Tibial nerve (tissue), 3 donors: Measurements from ENCODE around the gene FAM184A.

ENCODE experiments used
- EP300 ChIP-seq, 2 donors: sonication (generic); formaldehyde crosslinking; IDR thresholded peaks; one replicate each; pipeline ENCODE4 v1.6.1; 2017; ENCODE audit warnings: antibody characterized with exemption in 2 of 2, mild to moderate bottlenecking in 1 of 2
- POLR2A ChIP-seq, 2 donors: fragments of 450-650 bp; IDR thresholded peaks; one replicate each; pipeline ENCODE4 v1.6.1; 2017; ENCODE audit warnings: antibody characterized with exemption in 2 of 2, mild to moderate bottlenecking in 2 of 2, moderate library complexity in 2 of 2

DNA sequence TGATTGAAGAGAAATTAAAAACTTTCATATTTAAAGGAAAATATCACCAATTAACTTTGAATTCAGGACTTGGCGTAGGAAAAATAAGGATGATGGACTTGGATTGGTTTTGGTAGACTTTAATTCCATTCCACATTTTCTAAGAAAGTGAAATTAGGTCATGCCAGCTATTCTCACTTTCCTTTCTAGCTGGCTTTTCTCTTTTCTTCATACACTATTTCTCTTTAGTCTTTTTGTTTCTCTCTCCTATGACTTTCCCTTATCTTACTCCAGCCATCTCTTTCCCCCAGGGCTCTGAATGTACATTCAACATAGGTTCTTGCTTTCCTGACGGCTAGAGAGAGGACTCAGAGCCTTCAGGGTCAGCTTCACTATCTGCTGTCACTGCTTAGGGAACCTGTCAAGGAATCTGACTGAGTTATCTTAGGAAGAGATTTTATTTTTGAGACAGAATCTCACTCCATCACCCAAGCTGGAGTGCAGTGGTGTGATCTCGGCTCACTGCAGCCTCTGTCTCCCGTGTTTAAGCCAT is 82.1 kb downstream of the FAM184A start:
- TF ChIP-seq EP300 (IDR thresholded peaks at IDR 0.05) (no peak), POLR2A (IDR thresholded peaks at IDR 0.05) (no peak)
